Activated T-cell treated with anti-CD3 and anti-CD28 coated beads, Interleukin-2, amount 50 U/mL, for 24 hours (primary cell): ENCODE data around the gene PRR7.

Source experiments
- DNase-seq: peaks from one replicate; pipeline ENCODE4 v3.0.0-alpha.2; 2020
- H3K27ac Mint-ChIP-seq: 2 replicates; pipeline ENCODE4 v1.8.0; 2020; ENCODE audit warnings: mild to moderate bottlenecking, mixed read lengths
- H3K27me3 Mint-ChIP-seq: 2 replicates; pipeline ENCODE4 v1.8.0; 2020; ENCODE audit warnings: mixed read lengths
- H3K36me3 Mint-ChIP-seq: 2 replicates; pipeline ENCODE4 v1.8.0; 2020; ENCODE audit warnings: low read depth, mixed read lengths
- H3K4me1 Mint-ChIP-seq: 2 replicates; pipeline ENCODE4 v1.8.0; 2020; ENCODE audit warnings: low read depth, mixed read lengths
- H3K4me3 Mint-ChIP-seq: 2 replicates; pipeline ENCODE4 v1.8.0; 2020; ENCODE audit warnings: mild to moderate bottlenecking, moderate library complexity, mixed read lengths
- H3K9me3 Mint-ChIP-seq: 2 replicates; pipeline ENCODE4 v1.8.0; 2020; ENCODE audit warnings: mixed read lengths

PRR7 gene

GRCh38 chr5:177449140-177450061 lies 2.8 kb downstream of the PRR7 start:
- Mint-ChIP-seq H3K4me3 (no peak overlapping the region), H3K27ac (peak overlapping the region; percentile 71), H3K9me3 (no peaks in the 10 kb centered on the region), H3K36me3 (no peaks in the 10 kb centered on the region), H3K27me3 (no peaks in the 10 kb centered on the region), H3K4me1 (peaks cover 55% of the 10 kb centered on the region)
- peak; percentile 41 for DNase-seq

DNA sequence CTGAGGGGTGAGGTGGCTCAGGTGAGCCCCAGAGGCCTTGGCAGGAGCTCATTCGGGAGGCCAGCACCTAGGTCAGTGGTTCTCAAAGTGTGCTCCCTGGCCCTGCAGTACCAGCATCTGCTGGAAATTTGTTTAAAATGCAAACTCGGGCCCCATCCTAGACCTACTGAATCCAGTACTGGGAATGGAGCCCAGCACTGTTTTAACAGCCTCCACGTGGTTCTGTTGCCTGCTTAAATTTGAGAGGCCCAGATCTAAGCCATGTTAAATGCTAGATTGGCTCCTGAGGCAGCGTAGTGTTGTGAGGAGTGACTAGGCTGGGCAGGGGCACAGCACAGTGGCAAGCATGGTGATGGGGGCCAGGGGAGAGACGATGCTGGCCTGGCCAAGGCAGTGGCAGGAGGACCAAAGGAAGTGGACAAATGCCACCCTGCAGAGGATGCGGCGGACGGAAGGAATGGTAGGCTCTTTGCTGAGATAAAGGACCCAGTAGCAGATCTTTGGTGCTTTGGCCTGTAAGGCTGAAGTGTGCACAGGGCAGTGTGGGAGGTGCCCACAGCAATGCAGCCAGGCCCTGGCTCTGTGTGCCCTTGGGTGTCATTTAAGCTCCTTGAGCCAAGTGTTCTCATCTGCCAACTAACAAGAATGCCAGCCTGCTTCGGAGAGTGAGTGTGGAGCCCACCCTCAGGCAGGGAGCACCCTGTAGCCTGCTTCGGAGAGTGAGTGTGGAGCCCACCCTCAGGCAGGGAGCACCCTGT lies 4.2 kb downstream of the PRR7 start:
- H3K4me1 Mint-ChIP-seq = peaks cover 40% of the 10 kb centered on the region

GRCh38 chr5:177452688-177453638 lies 6.3 kb downstream of the PRR7 start:
- Mint-ChIP-seq H3K4me3 (peak overlapping the region; percentile 80), H3K27ac (peak overlapping the region; percentile 79), H3K4me1 (peaks cover 39% of the 10 kb centered on the region)

More for the DNA sequence above, 4.2 kb downstream of the PRR7 start:
- Mint-ChIP-seq H3K4me3 (no peak overlapping the region), H3K9me3 (no peaks in the 10 kb centered on the region), H3K27me3 (no peaks in the 10 kb centered on the region), H3K27ac (peak overlapping the region; percentile 71), H3K36me3 (no peaks in the 10 kb centered on the region)
- DNase-seq = peak; percentile 34

DNA sequence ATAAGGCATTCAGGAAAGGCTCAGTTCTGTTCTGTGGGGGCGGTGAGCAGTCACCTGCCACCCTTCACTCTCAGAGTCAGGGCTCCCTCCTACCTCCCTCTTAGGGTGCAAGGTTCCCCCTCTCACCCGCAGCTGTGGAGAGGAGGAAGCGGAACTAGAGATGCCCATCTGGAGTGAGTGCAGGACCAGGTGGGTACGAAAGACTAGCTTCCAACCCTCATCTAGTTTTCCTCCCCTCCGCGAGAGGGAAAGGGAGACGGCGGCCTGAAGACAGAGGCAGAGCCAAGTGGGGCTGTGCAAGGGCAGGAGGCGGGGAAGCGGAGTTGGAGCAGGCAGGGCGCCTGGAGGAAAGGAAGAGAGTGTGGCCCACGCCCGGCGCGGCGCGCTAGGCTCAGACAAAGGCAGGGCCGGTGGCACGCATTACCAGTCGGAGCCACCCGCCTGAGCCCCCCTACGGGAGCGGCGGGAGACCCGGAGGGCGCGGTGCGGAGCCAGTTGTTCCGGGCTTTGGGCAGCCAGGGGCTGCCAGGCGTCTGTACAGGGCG lies 7.3 kb downstream of the PRR7 start:
- H3K4me1 Mint-ChIP-seq = peaks cover 30% of the 10 kb centered on the region
- peaks cover 10% of the 10 kb centered on the region for H3K36me3 Mint-ChIP-seq
- H3K27ac Mint-ChIP-seq = peak overlapping the region; percentile 79
- H3K9me3 Mint-ChIP-seq = no peaks in the 10 kb centered on the region
- DNase-seq = no peak
- peak overlapping the region; percentile 80 for H3K4me3 Mint-ChIP-seq
- no peaks in the 10 kb centered on the region for H3K27me3 Mint-ChIP-seq

More at GRCh38 chr5:177452688-177453638, 6.3 kb downstream of the PRR7 start:
- DNase-seq = peak; percentile 32
- Mint-ChIP-seq H3K27me3 (no peaks in the 10 kb centered on the region), H3K9me3 (no peaks in the 10 kb centered on the region), H3K36me3 (peaks cover 10% of the 10 kb centered on the region)

- no peaks in the 10 kb centered on the region for H3K9me3 Mint-ChIP-seq
- DNase-seq = peak; percentile 98
- peaks cover 14% of the 10 kb centered on the region for H3K36me3 Mint-ChIP-seq
- peak overlapping the region; percentile 84 for H3K4me3 Mint-ChIP-seq
- no peaks in the 10 kb centered on the region for H3K27me3 Mint-ChIP-seq
- peaks cover 29% of the 10 kb centered on the region for H3K4me1 Mint-ChIP-seq
- H3K27ac Mint-ChIP-seq = peak overlapping the region; percentile 82
Observed at GRCh38 chr5:177454397-177455035, 7.9 kb downstream of the PRR7 start.

GRCh38 chr5:177455036-177455660 lies 8.5 kb downstream of the PRR7 start:
- Mint-ChIP-seq H3K4me1 (peaks cover 29% of the 10 kb centered on the region), H3K27me3 (no peaks in the 10 kb centered on the region), H3K27ac (peak overlapping the region; percentile 82), H3K4me3 (peak overlapping the region; percentile 84), H3K9me3 (no peaks in the 10 kb centered on the region), H3K36me3 (peaks cover 14% of the 10 kb centered on the region)
- peak; percentile 96 for DNase-seq

DNA sequence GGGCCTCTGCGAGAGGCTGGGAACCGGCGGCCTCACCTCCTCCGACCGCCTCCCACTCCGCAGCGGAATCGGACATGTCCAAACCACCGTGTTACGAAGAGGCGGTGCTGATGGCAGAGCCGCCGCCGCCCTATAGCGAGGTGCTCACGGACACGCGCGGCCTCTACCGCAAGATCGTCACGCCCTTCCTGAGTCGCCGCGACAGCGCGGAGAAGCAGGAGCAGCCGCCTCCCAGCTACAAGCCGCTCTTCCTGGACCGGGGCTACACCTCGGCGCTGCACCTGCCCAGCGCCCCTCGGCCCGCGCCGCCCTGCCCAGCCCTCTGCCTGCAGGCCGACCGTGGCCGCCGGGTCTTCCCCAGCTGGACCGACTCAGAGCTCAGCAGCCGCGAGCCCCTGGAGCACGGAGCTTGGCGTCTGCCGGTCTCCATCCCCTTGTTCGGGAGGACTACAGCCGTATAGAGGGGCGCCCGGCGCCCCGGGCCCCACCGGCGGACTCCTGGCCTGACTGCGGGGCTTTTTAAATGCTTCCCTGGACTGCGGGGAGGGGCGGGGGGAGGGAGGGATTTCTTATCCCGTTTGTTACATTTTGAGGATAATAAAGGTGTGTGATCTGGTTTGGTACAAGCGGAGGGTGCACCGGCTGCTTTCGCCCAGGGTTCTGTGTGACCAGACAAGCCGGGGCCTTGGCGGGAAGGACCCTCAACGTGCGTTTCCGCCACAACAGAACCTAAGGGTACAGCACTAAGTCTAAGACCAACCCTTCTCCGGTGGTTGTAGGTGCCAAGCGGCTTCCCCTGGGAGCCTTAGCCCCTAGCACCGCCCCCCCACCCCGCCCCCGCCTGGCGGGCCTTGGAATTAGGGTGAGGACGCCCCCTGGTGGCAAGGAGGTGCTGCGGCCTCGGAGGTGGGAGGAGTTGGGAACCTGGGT lies 9.3 kb downstream of the PRR7 start:
- Mint-ChIP-seq H3K27ac (peak overlapping the region; percentile 92), H3K4me3 (peak overlapping the region; percentile 84), H3K4me1 (peaks cover 27% of the 10 kb centered on the region), H3K27me3 (no peaks in the 10 kb centered on the region), H3K36me3 (peaks cover 17% of the 10 kb centered on the region), H3K9me3 (no peaks in the 10 kb centered on the region)
- peak; percentile 97 for DNase-seq

GRCh38 chr5:177456591-177456964 lies 10.0 kb downstream of the PRR7 start:
- H3K36me3 Mint-ChIP-seq = peaks cover 20% of the 10 kb centered on the region
- H3K9me3 Mint-ChIP-seq = no peaks in the 10 kb centered on the region

DNA sequence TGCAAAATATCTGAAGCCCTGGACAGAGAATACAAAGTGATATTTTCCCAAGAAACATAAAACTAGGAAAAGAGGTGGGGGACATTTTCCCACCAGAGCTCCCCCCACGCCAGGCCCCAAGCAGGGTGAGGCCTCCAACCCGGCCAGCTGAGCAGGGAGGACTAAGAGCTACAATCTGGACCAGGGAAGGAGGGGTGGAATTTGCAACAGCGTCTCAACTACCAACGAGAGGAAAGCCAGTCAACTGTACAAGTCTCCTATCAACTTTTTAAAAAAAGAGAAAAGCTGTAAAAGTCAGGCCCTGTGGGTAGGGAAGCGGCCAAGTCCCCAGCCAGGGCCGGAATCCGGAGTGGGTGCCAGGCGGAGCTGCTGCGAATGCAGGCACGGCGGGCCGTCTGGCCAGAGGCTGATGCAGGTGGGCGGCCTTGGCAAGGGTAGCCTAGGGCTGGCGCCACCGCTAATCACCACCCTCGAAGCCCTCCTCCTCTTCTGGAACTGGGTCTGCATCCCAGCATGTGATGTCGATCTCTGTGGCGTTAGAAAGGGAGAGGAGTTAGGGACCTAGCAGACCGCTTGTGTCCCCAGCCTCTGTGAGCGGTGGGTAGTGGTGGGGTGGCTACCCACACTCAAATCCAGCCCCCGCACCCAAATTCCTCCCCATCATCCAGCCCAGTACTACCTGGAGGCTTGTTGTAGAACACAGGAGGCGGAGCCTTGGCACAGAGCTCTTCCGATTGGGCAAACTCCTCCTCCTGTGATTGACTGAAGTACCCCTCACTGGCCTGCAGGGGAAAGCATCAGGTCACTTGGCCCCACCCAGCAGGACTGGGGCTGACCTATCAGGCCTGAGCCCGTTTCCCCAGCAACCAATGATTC lies 10.6 kb downstream of the PRR7 start:
- Mint-ChIP-seq H3K9me3 (no peaks in the 10 kb centered on the region), H3K27ac (peak overlapping the region; percentile 92), H3K36me3 (peaks cover 20% of the 10 kb centered on the region), H3K27me3 (no peaks in the 10 kb centered on the region), H3K4me1 (peaks cover 26% of the 10 kb centered on the region), H3K4me3 (peak overlapping the region; percentile 43)
- DNase-seq = peak; percentile 59

More at GRCh38 chr5:177456591-177456964, 10.0 kb downstream of the PRR7 start:
- no peaks in the 10 kb centered on the region for H3K27me3 Mint-ChIP-seq
- peak overlapping the region; percentile 92 for H3K27ac Mint-ChIP-seq
- peak overlapping the region; percentile 84 for H3K4me3 Mint-ChIP-seq
- no peak for DNase-seq
- peaks cover 27% of the 10 kb centered on the region for H3K4me1 Mint-ChIP-seq

GRCh38 chr5:177457852-177458681 lies 11.5 kb downstream of the PRR7 start:
- Mint-ChIP-seq H3K27me3 (no peaks in the 10 kb centered on the region), H3K4me3 (no peak overlapping the region), H3K36me3 (peaks cover 20% of the 10 kb centered on the region), H3K9me3 (no peaks in the 10 kb centered on the region), H3K27ac (peak overlapping the region; percentile 69), H3K4me1 (peaks cover 26% of the 10 kb centered on the region)
- peak; percentile 32 for DNase-seq

DNA sequence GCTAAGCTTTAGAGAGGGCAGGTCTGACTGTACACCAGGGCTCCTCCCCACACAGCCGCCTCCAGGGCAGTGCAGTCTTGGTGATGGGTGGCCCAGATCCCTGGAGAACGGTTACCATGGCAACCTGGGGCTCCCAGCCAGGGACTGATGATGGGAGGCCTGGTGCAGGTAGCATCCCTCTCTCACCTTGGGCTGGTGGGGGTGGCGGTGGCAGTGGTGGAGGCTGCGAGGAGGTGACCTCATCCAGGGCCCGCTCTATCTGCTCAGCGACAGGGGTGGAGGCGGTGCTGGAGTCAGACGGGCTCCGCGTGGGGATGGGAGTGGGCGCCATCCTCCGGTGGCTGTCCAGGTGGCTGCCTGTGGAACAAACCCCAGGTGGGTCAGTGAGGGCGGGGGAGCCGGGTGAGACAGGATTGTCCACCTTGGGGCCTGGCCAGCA lies 12.3 kb downstream of the PRR7 start:
- no peak for DNase-seq
- Mint-ChIP-seq H3K4me1 (peaks cover 18% of the 10 kb centered on the region), H3K9me3 (no peaks in the 10 kb centered on the region), H3K4me3 (no peak overlapping the region), H3K27me3 (no peaks in the 10 kb centered on the region), H3K36me3 (peaks cover 23% of the 10 kb centered on the region), H3K27ac (peak overlapping the region; percentile 18)
